Measurements from ENCODE around the gene ZNF669.
A peak's percentile ranks its signal among the peaks of the same experiment; 100 is the strongest.

The ZNF669 gene

DNA sequence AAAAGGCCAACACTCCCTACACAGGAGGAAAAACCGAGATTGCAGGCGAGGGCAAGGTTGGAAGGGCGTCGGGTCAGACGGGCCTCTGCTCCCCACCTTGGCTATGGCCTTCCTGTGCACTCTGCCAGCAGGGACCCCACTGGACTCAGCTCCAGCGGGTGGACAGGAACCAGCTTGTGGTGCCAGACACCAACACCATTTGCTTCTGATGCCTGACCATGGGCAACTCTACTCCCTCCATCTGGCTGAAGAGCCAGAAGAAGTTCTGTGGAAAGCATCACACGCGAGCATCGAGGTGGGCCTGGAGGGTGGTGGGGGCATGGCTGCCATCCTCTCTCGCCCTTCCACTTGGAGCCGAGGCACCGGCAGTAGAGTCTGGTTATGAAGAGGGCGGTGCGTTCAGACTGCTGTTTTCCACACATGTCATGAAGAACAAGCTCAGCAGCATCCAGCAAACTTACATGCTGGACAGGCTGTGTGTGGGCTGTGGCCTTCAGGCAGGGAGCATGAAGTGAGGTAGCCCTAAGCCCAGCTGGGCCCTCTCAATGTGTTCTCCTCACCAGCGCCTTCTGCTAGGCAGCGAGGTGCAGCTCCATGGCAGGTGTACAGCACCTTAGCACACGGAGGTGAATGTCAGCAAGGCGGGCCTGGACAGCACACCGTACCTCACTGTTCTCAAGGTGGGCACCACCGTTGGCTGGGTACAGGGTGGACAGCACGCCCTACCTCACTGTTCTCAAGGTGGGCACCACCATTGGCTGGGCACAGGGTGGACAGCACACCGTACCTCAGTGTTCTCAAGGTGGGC, 15.6 kb upstream of the ZNF669 start:
- H3K27me3 ChIP-seq (ENCODE audit: control insufficient read depth, insufficient read depth, low read length), result no peaks in the 10 kb centered on the region
- H3K4me3 ChIP-seq (ENCODE audit: low read length), result no peak overlapping the region
- H3K9ac ChIP-seq (ENCODE audit: low read length), result no peak overlapping the region
- no peaks in the 10 kb centered on the region for H3K4me1 ChIP-seq (ENCODE audit: control insufficient read depth, insufficient read depth, low read length)
- H3K9me3 ChIP-seq (ENCODE audit: control insufficient read depth, low read length), result no peaks in the 10 kb centered on the region
- no peaks in the 10 kb centered on the region for H3K36me3 ChIP-seq (ENCODE audit: control insufficient read depth, insufficient read depth, low read length)

DNA sequence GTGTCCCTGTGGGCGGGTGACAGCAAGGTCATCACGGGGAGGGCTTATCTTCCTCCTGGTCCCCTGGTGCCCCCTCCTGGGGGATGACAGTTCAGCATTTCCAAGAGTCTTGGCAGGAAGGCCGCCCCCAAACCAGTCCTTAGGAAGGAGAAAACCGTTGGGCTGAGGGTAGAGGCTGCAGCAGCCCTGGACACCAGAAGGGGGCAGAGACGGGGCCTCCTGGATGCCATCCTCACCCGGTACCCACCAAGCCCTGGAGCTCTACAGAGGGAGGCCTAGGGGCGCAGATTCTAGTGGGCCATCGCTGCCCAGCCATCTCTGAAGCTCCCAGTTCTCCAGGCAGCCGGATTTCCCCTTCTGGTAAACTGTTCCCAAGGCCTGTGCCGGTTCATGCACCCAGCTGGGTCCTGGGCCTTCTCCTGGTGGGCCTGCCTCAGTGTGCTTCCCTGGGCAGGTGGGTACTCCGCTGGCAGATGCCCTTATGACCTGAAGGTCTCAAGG, 14.8 kb upstream of the ZNF669 start:
- no peak overlapping the region for H3K9ac ChIP-seq (ENCODE audit: low read length)
- no peak overlapping the region for H3K4me3 ChIP-seq (ENCODE audit: low read length)
- H3K4me1 ChIP-seq (ENCODE audit: control insufficient read depth, insufficient read depth, low read length), result no peaks in the 10 kb centered on the region

GRCh38 chr1:247115545-247115944, 11.4 kb upstream of the ZNF669 start:
- H3K36me3 ChIP-seq (ENCODE audit: control insufficient read depth, insufficient read depth, low read length), result no peaks in the 10 kb centered on the region
- H3K4me1 ChIP-seq (ENCODE audit: control insufficient read depth, insufficient read depth, low read length), result peaks cover 9% of the 10 kb centered on the region
- no peak overlapping the region for H3K9ac ChIP-seq (ENCODE audit: low read length)
- no peaks in the 10 kb centered on the region for H3K9me3 ChIP-seq (ENCODE audit: control insufficient read depth, low read length)
- H3K27me3 ChIP-seq (ENCODE audit: control insufficient read depth, insufficient read depth, low read length), result peaks cover 3% of the 10 kb centered on the region
- no peak overlapping the region for H3K4me3 ChIP-seq (ENCODE audit: low read length)

More for the DNA sequence above, 14.8 kb upstream of the ZNF669 start:
- Histone ChIP-seq H3K9me3 (ENCODE audit: control insufficient read depth, low read length) (no peaks in the 10 kb centered on the region), H3K36me3 (ENCODE audit: control insufficient read depth, insufficient read depth, low read length) (no peaks in the 10 kb centered on the region), H3K27me3 (ENCODE audit: control insufficient read depth, insufficient read depth, low read length) (no peaks in the 10 kb centered on the region)

DNA sequence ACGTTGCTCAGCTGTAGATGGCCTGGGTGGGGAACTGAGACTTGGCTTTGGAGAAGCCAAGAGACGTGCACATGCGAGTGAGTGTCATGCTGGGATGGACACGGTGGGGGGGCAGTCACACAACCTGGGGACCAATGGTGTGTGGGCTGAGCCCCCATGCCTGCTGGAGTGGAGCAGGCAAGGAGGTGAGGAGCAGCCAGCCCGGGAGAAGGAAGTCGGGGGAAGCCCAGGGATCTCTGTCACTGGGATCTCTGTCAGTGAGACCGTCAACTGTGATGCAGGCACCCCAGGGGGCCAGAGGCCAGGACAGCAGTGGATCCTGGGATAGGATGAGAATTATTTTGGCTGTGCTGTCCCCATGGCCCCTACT, 11.0 kb upstream of the ZNF669 start:
- H3K9ac ChIP-seq (ENCODE audit: low read length), result no peak overlapping the region
- peaks cover 5% of the 10 kb centered on the region for H3K27me3 ChIP-seq (ENCODE audit: control insufficient read depth, insufficient read depth, low read length)
- no peaks in the 10 kb centered on the region for H3K9me3 ChIP-seq (ENCODE audit: control insufficient read depth, low read length)
- no peak overlapping the region for H3K4me3 ChIP-seq (ENCODE audit: low read length)
- peaks cover 10% of the 10 kb centered on the region for H3K4me1 ChIP-seq (ENCODE audit: control insufficient read depth, insufficient read depth, low read length)
- no peaks in the 10 kb centered on the region for H3K36me3 ChIP-seq (ENCODE audit: control insufficient read depth, insufficient read depth, low read length)

DNA sequence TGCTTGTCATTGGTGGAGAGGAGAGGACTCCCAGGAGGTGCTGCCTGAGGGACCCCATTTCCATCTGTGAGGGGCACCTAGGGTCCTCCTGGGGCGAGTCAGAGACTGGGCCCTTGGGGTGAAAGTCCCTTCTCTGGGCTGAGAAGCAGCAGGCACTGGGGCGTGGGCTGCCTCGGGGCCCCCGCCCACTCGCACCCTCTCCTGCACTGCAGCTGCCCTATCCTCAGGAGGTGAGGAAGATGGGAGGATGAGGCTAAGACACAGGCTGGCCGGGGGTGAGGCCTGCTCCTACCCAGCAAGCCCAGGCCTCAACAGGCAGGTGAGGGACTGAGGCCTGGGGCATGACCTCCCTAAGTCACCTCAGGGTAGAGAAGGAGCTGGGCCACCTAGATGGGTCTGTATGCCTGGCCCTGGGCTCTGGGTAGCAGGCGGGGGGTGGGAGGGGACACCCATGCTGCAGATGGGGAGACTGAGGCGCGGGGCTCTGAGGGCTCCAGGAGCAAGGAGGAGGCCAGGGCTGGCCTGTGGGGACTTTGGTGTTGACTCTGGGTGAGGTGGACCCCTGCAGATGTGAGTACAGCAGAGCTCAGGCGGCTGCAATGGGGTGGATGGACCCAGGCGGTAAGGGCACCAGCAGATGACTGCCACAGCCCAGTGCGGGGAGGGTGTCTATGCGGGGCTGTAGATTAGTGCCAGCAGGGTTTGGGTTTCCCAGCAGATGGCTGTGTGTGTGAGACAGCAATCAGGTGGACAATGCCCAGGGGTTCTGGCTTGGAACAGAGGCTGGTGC, 10.4 kb upstream of the ZNF669 start:
- H3K9ac ChIP-seq (ENCODE audit: low read length), result no peak overlapping the region
- no peaks in the 10 kb centered on the region for H3K9me3 ChIP-seq (ENCODE audit: control insufficient read depth, low read length)
- peaks cover 5% of the 10 kb centered on the region for H3K27me3 ChIP-seq (ENCODE audit: control insufficient read depth, insufficient read depth, low read length)
- H3K4me1 ChIP-seq (ENCODE audit: control insufficient read depth, insufficient read depth, low read length), result peaks cover 10% of the 10 kb centered on the region
- H3K4me3 ChIP-seq (ENCODE audit: low read length), result no peak overlapping the region
- H3K36me3 ChIP-seq (ENCODE audit: control insufficient read depth, insufficient read depth, low read length), result no peaks in the 10 kb centered on the region

- Histone ChIP-seq H3K4me3 (ENCODE audit: low read length) (no peak overlapping the region), H3K36me3 (ENCODE audit: control insufficient read depth, insufficient read depth, low read length) (no peaks in the 10 kb centered on the region), H3K27me3 (ENCODE audit: control insufficient read depth, insufficient read depth, low read length) (peaks cover 5% of the 10 kb centered on the region), H3K4me1 (ENCODE audit: control insufficient read depth, insufficient read depth, low read length) (peaks cover 10% of the 10 kb centered on the region), H3K9ac (ENCODE audit: low read length) (no peak overlapping the region), H3K9me3 (ENCODE audit: control insufficient read depth, low read length) (no peaks in the 10 kb centered on the region)
These were observed 9.6 kb upstream of the ZNF669 start for GRCh38 chr1:247113733-247114271.

DNA sequence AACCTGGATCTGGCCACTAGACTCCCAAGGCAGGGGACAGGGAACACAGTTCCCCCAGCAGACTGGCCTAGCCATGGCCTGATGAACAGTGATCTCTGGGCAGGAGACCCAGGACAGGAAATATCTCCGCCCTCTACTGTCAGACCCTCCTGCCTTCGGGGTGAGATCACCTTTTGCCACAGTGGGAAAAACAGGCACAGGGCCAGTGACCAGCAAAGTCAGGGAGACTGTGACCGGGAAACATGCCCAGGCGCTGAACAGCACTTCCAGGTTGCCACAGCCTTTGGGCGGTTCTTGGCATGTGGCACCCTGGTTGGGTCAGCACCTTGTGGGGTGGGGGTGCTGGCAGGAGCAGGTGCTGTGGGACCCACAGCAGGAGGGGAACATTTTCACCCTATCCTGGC, 8.9 kb upstream of the ZNF669 start:
- H3K4me3 ChIP-seq (ENCODE audit: low read length), result no peak overlapping the region
- H3K9ac ChIP-seq (ENCODE audit: low read length), result no peak overlapping the region
- peaks cover 5% of the 10 kb centered on the region for H3K27me3 ChIP-seq (ENCODE audit: control insufficient read depth, insufficient read depth, low read length)
- no peaks in the 10 kb centered on the region for H3K9me3 ChIP-seq (ENCODE audit: control insufficient read depth, low read length)
- no peaks in the 10 kb centered on the region for H3K36me3 ChIP-seq (ENCODE audit: control insufficient read depth, insufficient read depth, low read length)
- H3K4me1 ChIP-seq (ENCODE audit: control insufficient read depth, insufficient read depth, low read length), result peaks cover 10% of the 10 kb centered on the region

- H3K36me3 ChIP-seq (ENCODE audit: control insufficient read depth, insufficient read depth, low read length), result no peaks in the 10 kb centered on the region
- H3K9ac ChIP-seq (ENCODE audit: low read length), result peak overlapping the region; percentile 72
- H3K4me1 ChIP-seq (ENCODE audit: control insufficient read depth, insufficient read depth, low read length), result peaks cover 10% of the 10 kb centered on the region
- no peak overlapping the region for H3K4me3 ChIP-seq (ENCODE audit: low read length)
- peaks cover 5% of the 10 kb centered on the region for H3K27me3 ChIP-seq (ENCODE audit: control insufficient read depth, insufficient read depth, low read length)
- no peaks in the 10 kb centered on the region for H3K9me3 ChIP-seq (ENCODE audit: control insufficient read depth, low read length)
These were observed 8.3 kb upstream of the ZNF669 start for GRCh38 chr1:247112479-247112781.

GRCh38 chr1:247111700-247112478, 7.7 kb upstream of the ZNF669 start:
- peaks cover 10% of the 10 kb centered on the region for H3K4me1 ChIP-seq (ENCODE audit: control insufficient read depth, insufficient read depth, low read length)
- peak overlapping the region; percentile 19 for H3K4me3 ChIP-seq (ENCODE audit: low read length)
- H3K9me3 ChIP-seq (ENCODE audit: control insufficient read depth, low read length), result no peaks in the 10 kb centered on the region
- H3K9ac ChIP-seq (ENCODE audit: low read length), result peak overlapping the region; percentile 72
- H3K36me3 ChIP-seq (ENCODE audit: control insufficient read depth, insufficient read depth, low read length), result no peaks in the 10 kb centered on the region
- H3K27me3 ChIP-seq (ENCODE audit: control insufficient read depth, insufficient read depth, low read length), result peaks cover 5% of the 10 kb centered on the region

GRCh38 chr1:247111259-247111699, 7.1 kb upstream of the ZNF669 start:
- Histone ChIP-seq H3K9me3 (ENCODE audit: control insufficient read depth, low read length) (no peaks in the 10 kb centered on the region), H3K4me1 (ENCODE audit: control insufficient read depth, insufficient read depth, low read length) (peaks cover 10% of the 10 kb centered on the region), H3K4me3 (ENCODE audit: low read length) (peak overlapping the region; percentile 19), H3K27me3 (ENCODE audit: control insufficient read depth, insufficient read depth, low read length) (peaks cover 5% of the 10 kb centered on the region), H3K36me3 (ENCODE audit: control insufficient read depth, insufficient read depth, low read length) (no peaks in the 10 kb centered on the region), H3K9ac (ENCODE audit: low read length) (peak overlapping the region; percentile 72)

GRCh38 chr1:247110627-247111258, 6.6 kb upstream of the ZNF669 start:
- H3K9me3 ChIP-seq (ENCODE audit: control insufficient read depth, low read length), result no peaks in the 10 kb centered on the region
- peaks cover 10% of the 10 kb centered on the region for H3K4me1 ChIP-seq (ENCODE audit: control insufficient read depth, insufficient read depth, low read length)
- H3K36me3 ChIP-seq (ENCODE audit: control insufficient read depth, insufficient read depth, low read length), result no peaks in the 10 kb centered on the region
- peak overlapping the region; percentile 72 for H3K9ac ChIP-seq (ENCODE audit: low read length)
- H3K4me3 ChIP-seq (ENCODE audit: low read length), result no peak overlapping the region
- peaks cover 5% of the 10 kb centered on the region for H3K27me3 ChIP-seq (ENCODE audit: control insufficient read depth, insufficient read depth, low read length)
